GM12891 (cell line): ENCODE data around the gene CCL23.

Experiments
- POLR2A ChIP-seq: IDR thresholded peaks from 2 replicates; pipeline ENCODE4 v1.6.1; 2011; ENCODE audit warnings: low read depth, low read length, control low read depth
- TAF1 ChIP-seq: IDR thresholded peaks from 2 replicates; pipeline ENCODE4 v1.6.1; 2011; ENCODE audit warnings: low read depth, low read length, control low read depth

DNA sequence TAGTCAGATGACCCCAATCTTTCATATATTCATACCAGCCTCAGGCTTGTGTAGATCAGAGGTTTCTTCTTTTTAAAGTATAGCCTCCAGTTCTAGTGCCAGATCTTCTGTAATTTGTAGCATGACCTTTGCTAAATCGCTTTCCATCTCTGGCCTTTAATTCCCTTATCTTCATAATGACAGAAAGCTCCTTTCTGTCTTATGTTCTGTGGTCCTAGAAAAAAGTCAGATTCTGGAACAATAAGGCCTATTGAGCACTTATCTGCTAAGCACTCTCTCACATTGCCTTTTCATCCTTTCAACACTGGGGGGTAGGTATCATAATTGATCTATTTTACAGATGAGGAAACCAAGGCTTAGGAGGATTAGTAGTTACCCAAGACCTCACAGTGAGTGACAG lies 45.7 kb downstream of the CCL23 start:
- no peak for TF ChIP-seq POLR2A
- no peak for TF ChIP-seq TAF1
